Spleen (tissue), 11 donors: ENCODE data around the gene TLR5. TPM values are rescaled to one million over a fixed set of nuclear protein-coding genes. Genes with fewer than 3 reads are reported as not detected.

Experiments used
- DNase-seq: peaks from one replicate; pipeline ENCODE4 v3.0.0-alpha.2; 2020
- H3K27ac ChIP-seq, 8 donors: fragments of 200-600 bp; sonication (generic) in 7 of 8; 1 replicate in 4 of 8; 2 replicates in 4 of 8; pipeline versions ENCODE4 v1.5.0 to v1.8.0; 2016 to 2021; ENCODE audit warnings: inconsistent platforms in 4 of 8, mild to moderate bottlenecking in 4 of 8, moderate library complexity in 1 of 8
- H3K27me3 ChIP-seq, 7 donors: fragments of 200-600 bp; sonication (generic) in 6 of 7; replicated peaks in 1 of 7; 1 replicate in 4 of 7; 2 replicates in 3 of 7; pipeline versions ENCODE4 v1.5.0 to v1.8.0; 2016 to 2021; ENCODE audit warnings: inconsistent platforms in 3 of 7, mild to moderate bottlenecking in 1 of 7
- H3K36me3 ChIP-seq, 6 donors: fragments of 200-600 bp; sonication (generic) in 5 of 6; 1 replicate in 4 of 6; 2 replicates in 2 of 6; pipeline versions ENCODE4 v1.5.0 to v1.8.0; 2016 to 2021; ENCODE audit warnings: inconsistent platforms in 2 of 6
- H3K4me1 ChIP-seq, 6 donors: fragments of 200-600 bp; sonication (generic) in 5 of 6; 1 replicate in 3 of 6; 2 replicates in 3 of 6; pipeline versions ENCODE4 v1.5.0 to v1.8.0; 2016 to 2021; ENCODE audit warnings: inconsistent platforms in 3 of 6
- H3K4me3 ChIP-seq, 8 donors: fragments of 200-600 bp; sonication (generic) in 7 of 8; 1 replicate in 4 of 8; 2 replicates in 4 of 8; pipeline versions ENCODE4 v1.5.0 to v1.8.0; 2016 to 2021; ENCODE audit warnings: inconsistent platforms in 4 of 8, mild to moderate bottlenecking in 4 of 8, moderate library complexity in 2 of 8
- H3K9me3 ChIP-seq, 8 donors: fragments of 200-600 bp; sonication (generic) in 7 of 8; 1 replicate in 4 of 8; 2 replicates in 4 of 8; pipeline versions ENCODE4 v1.5.0 to v1.8.0; 2016 to 2021; ENCODE audit warnings: inconsistent platforms in 4 of 8
- CTCF ChIP-seq, 11 experiments: fragments of 200-600 bp in 7 of 11; fragments of 450-650 bp in 4 of 11; sonication (generic) in 4 of 11; IDR thresholded peaks in 8 of 11; conservative IDR thresholded peaks in 3 of 11; 1 replicate in 7 of 11; 2 replicates in 4 of 11; pipeline versions ENCODE4 v1.4.0 to v1.8.0; 2016 to 2021; ENCODE audit warnings: antibody characterized with exemption in 11 of 11, inconsistent platforms in 4 of 11, mild to moderate bottlenecking in 1 of 11
- POLR2A ChIP-seq, 3 donors: fragments of 450-650 bp; IDR thresholded peaks; one replicate each; pipeline ENCODE4 v1.5.1; 2017; ENCODE audit warnings: antibody characterized with exemption in 3 of 3, mild to moderate bottlenecking in 1 of 3
- POLR2AphosphoS5 ChIP-seq, 3 donors: sonication (generic); formaldehyde crosslinking; IDR thresholded peaks; one replicate each; pipeline ENCODE4 v1.5.1; 2017; ENCODE audit warnings: antibody characterized with exemption in 3 of 3
- WGBS, 5 donors: extraction: QIAGEN DNeasy Blood & Tissue Kit in 3 of 5; methylation state at CpG; one replicate each; pipeline versions ENCODE4 v1.1.5 to v1.1.7; 2013 to 2018; 5-methylcytosine and 5-hydroxymethylcytosine counted together
- intact Hi-C: fragments of 100-400 bp; cut with DNase I; formaldehyde crosslinking; loops from one replicate; pipeline ENCODE4 v1.15.0; 2023; ENCODE audit warnings: low total_unique reads
- polyA plus RNA-seq, 3 donors: library from polyadenylated mRNA; stranded (reverse); fragments of 200-250 nt; gene quantifications; one replicate each; pipeline ENCODE4 v1.2.1, GENCODE V29; 2013
- total RNA-seq, 7 donors: library from RNA; depleted of rRNA in 3 of 7; stranded (reverse); fragments of >200 nt in 3 of 7; fragmentation: NEBNext Ultra II Directional in 4 of 7; extraction: Animal tissue kit (Norgen Biotek cat#: 25700) in 4 of 7; gene quantifications; one replicate each; pipeline versions ENCODE4 v1.1.0 to v1.2.1, GENCODE V29; 2016 to 2021
- donor health status: healthy with polysubstance abuse.
- donor health status: DM: no; HTN: no; CAD: no; lungs with moderate emphysema.
- donor health status: DM: no; HTN: no; CAD: no.
- donor health status: Bipolar disorder and iron deficiency.
- donor health status: healthy.
- donor health status: DM: no; HTN: no; CAD: no.
- donor health status: DM: yes; HTN: yes; CAD: no.

Gene TLR5
- total and polyA plus RNA-seq, 10 donors, result 1.0 to 28.2 (median 13.7) TPM

GRCh38 chr1:223081181-223081994 lies 61.7 kb downstream of the TLR5 start:
- TF ChIP-seq CTCF (IDR thresholded peaks at IDR 0.05 in 8 of 11, conservative IDR thresholded peaks at IDR 0.05 in 3 of 11), result peak; percentile 47 to 94 (median 89)
- no peak for TF ChIP-seq POLR2A (IDR thresholded peaks at IDR 0.05)
- TF ChIP-seq POLR2AphosphoS5 (IDR thresholded peaks at IDR 0.05), result peak; percentile 25 to 75 (median 56)
- 5 to 9% (median 7%) methylated on average over 26 to 33 of the region's 33 CpGs for WGBS, 5 donors
- peak; percentile 94 for DNase-seq
- H3K4me3 ChIP-seq, result peak overlapping the region; percentile 8 to 64 (median 32)
- peaks cover 0 to 13% (median 6%) of the 10 kb centered on the region in 6 donors for H3K4me1 ChIP-seq
- peak overlapping the region in 3 of 8 donors; percentile 40 to 55 (median 51) for H3K27ac ChIP-seq
- intact Hi-C loops, result loop anchor here (2.0 kb wide), 1 partner anchor 289 kb away; no protein-coding TSS in a partner anchor
- H3K36me3 ChIP-seq, result no peaks in the 10 kb centered on the region
- H3K9me3 ChIP-seq, result no peaks in the 10 kb centered on the region
- no peaks in the 10 kb centered on the region for H3K27me3 ChIP-seq

GRCh38 chr1:223079498-223079897 lies 63.5 kb downstream of the TLR5 start:
- no peak overlapping the region for H3K27ac ChIP-seq
- no peaks in the 10 kb centered on the region for H3K9me3 ChIP-seq
- intact Hi-C loops, result no loop called here
- DNase-seq, result no peak
- no peak overlapping the region for H3K4me3 ChIP-seq
- H3K4me1 ChIP-seq, result peaks cover 0 to 13% (median 6%) of the 10 kb centered on the region in 6 donors
- 91 to 95% (median 93%) methylated on average over 5 to 7 of the region's 7 CpGs for WGBS, 5 donors
- no peak for TF ChIP-seq POLR2A (IDR thresholded peaks at IDR 0.05)
- no peak for TF ChIP-seq POLR2AphosphoS5 (IDR thresholded peaks at IDR 0.05)
- TF ChIP-seq CTCF (IDR thresholded peaks at IDR 0.05 in 8 of 11, conservative IDR thresholded peaks at IDR 0.05 in 3 of 11), result no peak
- no peaks in the 10 kb centered on the region for H3K27me3 ChIP-seq
- H3K36me3 ChIP-seq, result no peaks in the 10 kb centered on the region

- H3K9me3 ChIP-seq, result no peaks in the 10 kb centered on the region
- peaks cover 0 to 13% (median 6%) of the 10 kb centered on the region in 6 donors for H3K4me1 ChIP-seq
- peaks cover 0 to 2% (median 0%) of the 10 kb centered on the region in 7 donors for H3K27me3 ChIP-seq
- intact Hi-C loops, result no loop called here
- H3K36me3 ChIP-seq, result no peaks in the 10 kb centered on the region
- DNase-seq, result no peak
- 58 to 75% (median 67%) methylated on average over 15 to 16 of the region's 16 CpGs for WGBS, 5 donors
- H3K4me3 ChIP-seq, result no peak overlapping the region
- TF ChIP-seq CTCF (IDR thresholded peaks at IDR 0.05 in 8 of 11, conservative IDR thresholded peaks at IDR 0.05 in 3 of 11) (no peak), POLR2A (IDR thresholded peaks at IDR 0.05) (no peak), POLR2AphosphoS5 (IDR thresholded peaks at IDR 0.05) (no peak)
- H3K27ac ChIP-seq, result no peak overlapping the region
These were observed 65.7 kb downstream of the TLR5 start for GRCh38 chr1:223077247-223077833.

- DNase-seq, result no peak
- peaks cover 0 to 9% (median 3%) of the 10 kb centered on the region in 6 donors for H3K4me1 ChIP-seq
- H3K9me3 ChIP-seq, result no peaks in the 10 kb centered on the region
- TF ChIP-seq CTCF (IDR thresholded peaks at IDR 0.05 in 8 of 11, conservative IDR thresholded peaks at IDR 0.05 in 3 of 11) (no peak), POLR2AphosphoS5 (IDR thresholded peaks at IDR 0.05) (no peak), POLR2A (IDR thresholded peaks at IDR 0.05) (no peak)
- WGBS, 5 donors, result 85 to 88% (median 88%) methylated on average over 6 of the region's 6 CpGs
- peaks cover 0 to 4% (median 0%) of the 10 kb centered on the region in 7 donors for H3K27me3 ChIP-seq
- no peak overlapping the region for H3K27ac ChIP-seq
- intact Hi-C loops, result no loop called here
- no peaks in the 10 kb centered on the region for H3K36me3 ChIP-seq
- no peak overlapping the region for H3K4me3 ChIP-seq
These were observed 66.7 kb downstream of the TLR5 start for GRCh38 chr1:223076362-223076761.
